Pancreas (tissue), 10 donors: Measurements from ENCODE around the gene DCTPP1. TPM values are rescaled to one million over a fixed set of nuclear protein-coding genes. Genes with fewer than 3 reads are reported as not detected.
"Not testable (repeated sequence)": the region's sequence is repeated elsewhere in the genome, so short reads cannot be mapped to it uniquely, and the experiment has no call there.

ENCODE experiments used
- ATAC-seq, 4 donors: fragments of 200-7000 bp; cut with Tn5 transposase; one replicate each; pipeline versions ENCODE4 v1.8.0 to v1.9.1; 2020; ENCODE audit warnings: mild to moderate bottlenecking in 4 of 4, moderate library complexity in 4 of 4
- DNase-seq, 6 donors: peaks; one replicate each; pipeline ENCODE4 v3.0.0-alpha.2; 2020
- FAIRE-seq: peaks from 2 replicates; lab custom pipeline; 2012; peaks lifted over from hg19 to GRCh38; lab: Jason Lieb, UNC
- H3K27ac ChIP-seq, 4 donors: fragments of 200-600 bp; sonication (generic); 1 replicate in 3 of 4; 2 replicates in 1 of 4; pipeline versions ENCODE4 v1.5.0 to v1.8.0; 2020
- H3K27me3 ChIP-seq, 4 donors: fragments of 200-600 bp; one replicate each; pipeline ENCODE4 v1.8.0; 2021
- H3K36me3 ChIP-seq, 3 donors: fragments of 200-600 bp; sonication (generic) in 1 of 3; one replicate each; pipeline versions ENCODE4 v1.5.0 to v1.8.0; 2020 to 2021
- H3K4me1 ChIP-seq, 3 donors: fragments of 200-600 bp; one replicate each; pipeline ENCODE4 v1.8.0; 2021
- H3K4me3 ChIP-seq, 4 donors: fragments of 200-600 bp; sonication (generic) in 2 of 4; one replicate each; pipeline versions ENCODE4 v1.5.0 to v1.8.0; 2020 to 2021
- H3K9me3 ChIP-seq, 4 donors: fragments of 200-600 bp; one replicate each; pipeline ENCODE4 v1.8.0; 2021
- WGBS, 2 donors: extraction: QIAGEN DNeasy Blood & Tissue Kit; methylation state at CpG; one replicate each; pipeline ENCODE4 v1.1.7; 2013; 5-methylcytosine and 5-hydroxymethylcytosine counted together
- intact Hi-C, 3 donors: fragments of 100-400 bp; cut with DNase I; formaldehyde crosslinking; loops; one replicate each; pipeline versions ENCODE4 v1.11.1 to v1.14.2; 2022
- polyA plus RNA-seq, 2 donors: library from polyadenylated mRNA; stranded (reverse); fragments of 200-250 nt; gene quantifications; one replicate each; pipeline ENCODE4 v1.2.3, GENCODE V29; 2013
- total RNA-seq, 6 donors: library from RNA; stranded (reverse); fragmentation: NEBNext Ultra II Directional in 4 of 6; extraction: Animal tissue kit (Norgen Biotek cat#: 25700) in 4 of 6; gene quantifications; one replicate each; pipeline versions ENCODE4 v1.2.1 to v1.2.4, GENCODE V29; 2021 to 2023
- TF ChIP-seq, protein P1 (sequence below), 4 donors: fragments of 200-600 bp; sonication (generic) in 3 of 4; IDR thresholded peaks; one replicate each; pipeline versions ENCODE4 v1.5.0 to v1.8.0; 2021; ENCODE audit warnings: antibody characterized with exemption in 4 of 4
- donor health status: healthy with polysubstance abuse.
- donor health status: DM: no; HTN: no; CAD: no; lungs with moderate emphysema.
- donor health status: DM: no; HTN: no; CAD: no.
- donor health status: control.
- donor health status: control.
- donor health status: Bipolar disorder and iron deficiency.
- donor health status: DM: yes; HTN: yes; CAD: no.
- donor health status: DM: no; HTN: no; CAD: no.
- donor health status: DM: no; HTN: no; CAD: no.
- donor health status: DM: yes; HTN: yes; CAD: no.

Gene DCTPP1
- total and polyA plus RNA-seq, 8 donors, result 12.2 to 20.7 (median 16.3) TPM

DNA sequence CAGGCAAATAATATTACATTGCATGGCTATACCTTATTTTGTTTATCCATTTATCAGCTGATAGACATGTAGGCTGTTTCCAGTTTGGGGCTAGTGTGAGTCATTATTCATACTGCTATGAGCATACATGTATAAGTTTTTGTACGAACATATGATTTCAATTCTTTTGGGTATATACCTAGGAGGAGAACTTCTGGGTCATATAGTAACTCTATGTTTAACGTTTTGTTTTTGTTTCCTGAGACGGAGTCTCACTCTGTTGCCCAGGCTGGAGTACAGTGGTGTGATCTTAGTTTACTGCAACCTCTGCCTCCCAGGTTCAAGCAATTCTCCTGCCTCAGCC, 40.3 kb upstream of the DCTPP1 start:
- no peak overlapping the region for H3K4me3 ChIP-seq
- ATAC-seq (no peak), FAIRE-seq (no peak), DNase-seq (no peak)
- no peaks in the 10 kb centered on the region for H3K36me3 ChIP-seq
- TF ChIP-seq, protein P1, sequence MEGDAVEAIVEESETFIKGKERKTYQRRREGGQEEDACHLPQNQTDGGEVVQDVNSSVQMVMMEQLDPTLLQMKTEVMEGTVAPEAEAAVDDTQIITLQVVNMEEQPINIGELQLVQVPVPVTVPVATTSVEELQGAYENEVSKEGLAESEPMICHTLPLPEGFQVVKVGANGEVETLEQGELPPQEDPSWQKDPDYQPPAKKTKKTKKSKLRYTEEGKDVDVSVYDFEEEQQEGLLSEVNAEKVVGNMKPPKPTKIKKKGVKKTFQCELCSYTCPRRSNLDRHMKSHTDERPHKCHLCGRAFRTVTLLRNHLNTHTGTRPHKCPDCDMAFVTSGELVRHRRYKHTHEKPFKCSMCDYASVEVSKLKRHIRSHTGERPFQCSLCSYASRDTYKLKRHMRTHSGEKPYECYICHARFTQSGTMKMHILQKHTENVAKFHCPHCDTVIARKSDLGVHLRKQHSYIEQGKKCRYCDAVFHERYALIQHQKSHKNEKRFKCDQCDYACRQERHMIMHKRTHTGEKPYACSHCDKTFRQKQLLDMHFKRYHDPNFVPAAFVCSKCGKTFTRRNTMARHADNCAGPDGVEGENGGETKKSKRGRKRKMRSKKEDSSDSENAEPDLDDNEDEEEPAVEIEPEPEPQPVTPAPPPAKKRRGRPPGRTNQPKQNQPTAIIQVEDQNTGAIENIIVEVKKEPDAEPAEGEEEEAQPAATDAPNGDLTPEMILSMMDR (IDR thresholded peaks at IDR 0.05), result no peak
- peaks cover 0 to 6% (median 0%) of the 10 kb centered on the region in 4 donors for H3K27me3 ChIP-seq
- no peak overlapping the region for H3K27ac ChIP-seq
- no peaks in the 10 kb centered on the region for H3K4me1 ChIP-seq
- H3K9me3 ChIP-seq, result no peaks in the 10 kb centered on the region
- 64 to 77% methylated on average over 3 of the region's 3 CpGs for WGBS, 2 donors
- intact Hi-C loops, result no loop called here

DNA sequence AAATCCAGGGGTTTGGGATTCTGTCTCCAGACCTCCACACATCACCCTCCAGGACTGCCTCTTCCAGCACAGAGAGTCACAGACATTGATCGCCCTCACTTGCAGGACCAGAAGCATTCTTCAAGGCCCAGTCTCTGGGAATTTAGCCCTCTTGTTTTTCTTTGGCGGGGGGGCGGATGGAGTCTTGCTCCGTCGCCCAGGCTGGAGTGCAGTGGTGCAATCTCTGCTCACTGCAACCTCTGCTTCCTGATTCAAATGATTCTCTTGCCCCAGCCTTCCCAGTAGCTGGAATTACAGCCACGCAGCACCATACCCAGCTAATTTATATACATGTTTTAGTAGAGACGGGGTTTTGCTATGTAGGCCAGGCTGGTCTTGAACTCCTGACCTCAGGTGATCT, 34.2 kb upstream of the DCTPP1 start:
- Histone ChIP-seq H3K27ac (no peak overlapping the region), H3K9me3 (no peaks in the 10 kb centered on the region), H3K36me3 (no peaks in the 10 kb centered on the region), H3K4me3 (no peak overlapping the region), H3K4me1 (no peaks in the 10 kb centered on the region), H3K27me3 (no peaks in the 10 kb centered on the region)
- intact Hi-C loops, result no loop called here
- 88 to 95% methylated on average over 7 of the region's 7 CpGs for WGBS, 2 donors
- DNase-seq, result peak in 1 of 6 donors; percentile 3
- ATAC-seq, result no peak
- TF ChIP-seq, protein P1 (IDR thresholded peaks at IDR 0.05), result no peak
- FAIRE-seq, result no peak

DNA sequence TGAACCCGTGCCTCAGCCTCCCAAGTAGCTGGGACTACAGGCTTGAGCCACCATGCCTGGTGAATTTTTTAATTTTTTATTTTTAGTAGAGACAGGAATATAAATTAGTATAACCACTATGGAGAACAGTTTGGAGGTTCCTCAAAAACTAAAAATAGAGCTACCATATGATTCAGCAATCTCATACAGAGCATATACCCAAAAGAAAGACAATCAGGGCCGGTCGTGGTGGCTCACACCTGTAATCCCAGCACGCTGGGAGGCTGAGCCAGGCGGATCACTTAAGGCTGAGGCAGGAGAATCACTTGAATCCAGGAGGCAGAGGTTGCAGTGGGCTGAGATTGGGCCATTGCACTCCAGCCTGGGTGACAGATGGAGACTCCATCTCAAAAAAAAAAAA, 31.6 kb upstream of the DCTPP1 start:
- H3K27ac ChIP-seq, H3K4me3 ChIP-seq, H3K4me1 ChIP-seq, ATAC-seq, H3K9me3 ChIP-seq, H3K36me3 ChIP-seq, intact Hi-C loops, H3K27me3 ChIP-seq, FAIRE-seq: not testable (repeated sequence)
- WGBS, 2 donors, result 84 to 89% methylated on average over 5 of the region's 5 CpGs
- peak in 1 of 6 donors; percentile 11 for DNase-seq

DNA sequence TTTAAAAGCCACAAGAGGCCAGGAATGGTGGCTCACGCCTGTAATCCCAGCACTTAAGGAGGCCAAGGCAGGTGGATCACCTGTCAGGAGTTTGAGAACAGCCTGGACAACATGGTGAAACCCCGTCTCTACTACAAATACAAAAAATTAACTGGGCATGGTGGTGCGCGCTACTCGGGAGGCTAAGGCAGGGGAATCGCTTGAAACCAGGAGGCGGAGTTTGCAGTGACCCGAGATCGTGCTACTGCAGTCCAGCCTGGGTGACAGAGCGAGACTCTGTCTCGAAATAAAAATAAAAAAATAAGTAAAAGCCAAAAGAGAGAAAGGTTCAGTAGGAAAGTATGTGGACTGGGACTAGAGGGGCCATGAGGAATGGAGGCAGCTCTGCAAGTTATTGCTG, 29.6 kb upstream of the DCTPP1 start:
- H3K27ac ChIP-seq, result no peak overlapping the region
- H3K4me3 ChIP-seq, result no peak overlapping the region
- WGBS, 2 donors, result 83 to 90% methylated on average over 11 of the region's 11 CpGs
- no peaks in the 10 kb centered on the region for H3K36me3 ChIP-seq
- H3K9me3 ChIP-seq, result no peaks in the 10 kb centered on the region
- ATAC-seq, result no peak
- no peak for DNase-seq
- TF ChIP-seq, protein P1 (IDR thresholded peaks at IDR 0.05), result no peak
- no peak for FAIRE-seq
- H3K4me1 ChIP-seq, result no peaks in the 10 kb centered on the region
- no peaks in the 10 kb centered on the region for H3K27me3 ChIP-seq
- intact Hi-C loops, result loop anchor here in 1 of 3 donors (10.0 kb wide), 1 partner anchor 55 kb away; no protein-coding TSS in a partner anchor

DNA sequence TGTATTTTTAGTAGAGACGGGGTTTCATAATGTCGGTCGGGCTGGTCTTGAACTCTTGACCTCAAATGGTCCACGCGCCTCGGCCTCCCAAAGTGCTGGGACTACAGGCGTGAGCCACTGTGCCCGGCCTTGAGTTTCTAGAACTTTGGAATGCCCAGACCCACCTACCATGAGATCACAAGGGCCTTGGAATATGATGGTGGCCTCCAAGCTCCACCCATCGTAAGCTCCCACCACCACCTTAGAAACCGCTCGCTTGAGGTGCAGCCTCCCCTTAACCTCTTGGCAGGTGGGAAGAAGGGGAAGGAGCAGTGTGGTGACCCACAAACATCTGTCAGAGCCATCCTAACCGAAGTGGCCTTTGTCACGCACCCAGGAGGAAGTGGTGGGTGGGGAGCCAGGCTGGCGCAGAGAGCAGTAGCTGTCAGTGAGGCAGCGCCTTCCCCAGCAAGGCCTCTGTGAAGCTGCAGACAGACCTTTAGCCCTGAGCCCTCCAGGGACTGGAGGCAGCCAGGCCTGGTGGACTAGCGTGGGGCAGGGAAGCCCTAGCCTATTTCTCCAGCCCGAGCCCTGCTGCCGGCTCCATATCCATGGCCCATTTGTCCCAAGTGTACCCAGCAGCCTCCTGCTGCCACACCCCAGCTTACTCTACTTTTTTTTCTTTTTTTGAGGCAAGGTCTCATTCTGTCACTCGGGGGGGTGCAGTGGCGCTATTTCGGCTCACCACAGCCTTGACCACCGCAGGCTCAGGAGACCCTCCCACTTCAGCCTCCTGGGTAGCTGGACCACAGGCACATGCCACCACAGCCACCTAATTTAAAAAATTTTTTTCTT, 28.9 kb upstream of the DCTPP1 start:
- no peaks in the 10 kb centered on the region for H3K36me3 ChIP-seq
- no peak overlapping the region for H3K27ac ChIP-seq
- H3K27me3 ChIP-seq, result no peaks in the 10 kb centered on the region
- TF ChIP-seq, protein P1 (IDR thresholded peaks at IDR 0.05), result no peak
- no peak overlapping the region for H3K4me3 ChIP-seq
- ATAC-seq, result peak in 2 of 4 donors; percentile 60 to 73
- no peaks in the 10 kb centered on the region for H3K4me1 ChIP-seq
- no peak for FAIRE-seq
- H3K9me3 ChIP-seq, result no peaks in the 10 kb centered on the region
- 80 to 90% methylated on average over 22 of the region's 22 CpGs for WGBS, 2 donors
- DNase-seq, result peak in 1 of 6 donors; percentile 31
- intact Hi-C loops, result loop anchor here in 1 of 3 donors (10.0 kb wide), 1 partner anchor 56 kb away; no protein-coding TSS in a partner anchor
